Caki2 (cell line): ENCODE results near the gene VPS45. TPM values are rescaled to one million over a fixed set of nuclear protein-coding genes. Genes with fewer than 3 reads are reported as not detected.
"Not testable (repeated sequence)": the region's sequence is repeated elsewhere in the genome, so short reads cannot be mapped to it uniquely, and the experiment has no call there.

Experiments
- DNase-seq: peaks from one replicate; pipeline ENCODE4 v3.0.0-alpha.2; 2015; ENCODE audit warnings: low read depth
- in situ Hi-C: cut with HindIII; loops from 2 replicates; pipeline ENCODE4 v1.10.0; 2016; ENCODE audit warnings: low sequenced_read_pairs, low pct_unique_long_range_greater_than_20kb, mixed read lengths
- total RNA-seq: library from RNA; depleted of rRNA; stranded (reverse); fragments of >200 nt; shearing (Covaris generic); gene quantifications from 2 replicates; pipeline ENCODE4 v1.2.3, GENCODE V29; 2014; ENCODE audit warnings: low replicate concordance; rRNA removed

Gene VPS45
- total RNA-seq, result 12.6 and 15.6 TPM in 2 replicates

- DNase-seq, result peak; percentile 87
- in situ Hi-C loops, result loop anchor here (10.0 to 25.0 kb wide), 2 partner anchors 103 to 120 kb away; no protein-coding TSS in a partner anchor
Measured at GRCh38 chr1:150067184-150068108, at the start of gene VPS45. Gene VPS45, plus strand, starts transcription at chr1:150067776. Its CDS starts 82 bp downstream, at chr1:150067858.

- no peak for DNase-seq
- in situ Hi-C loops, result no loop called here
Measured at GRCh38 chr1:150018165-150018564, 49.4 kb upstream of the VPS45 start.

GRCh38 chr1:150020711-150021110 is 46.9 kb upstream of the VPS45 start:
- no peak for DNase-seq
- in situ Hi-C loops, result no loop called here

- peak; percentile 73 for DNase-seq
- in situ Hi-C loops, result no loop called here
Measured at GRCh38 chr1:150021191-150021694, 46.3 kb upstream of the VPS45 start.

- in situ Hi-C loops, result no loop called here
- DNase-seq, result no peak
Measured at GRCh38 chr1:150022357-150022756, 45.2 kb upstream of the VPS45 start.

GRCh38 chr1:150024156-150024555 is 43.4 kb upstream of the VPS45 start:
- in situ Hi-C loops, result no loop called here
- DNase-seq, result no peak

- in situ Hi-C loops, result no loop called here
- DNase-seq, result no peak
Measured at GRCh38 chr1:150028322-150028721, 39.3 kb upstream of the VPS45 start.

GRCh38 chr1:150034336-150034735 is 33.2 kb upstream of the VPS45 start:
- DNase-seq, result no peak
- in situ Hi-C loops, result no loop called here

GRCh38 chr1:150049926-150050325 is 17.6 kb upstream of the VPS45 start:
- in situ Hi-C loops, result loop anchor here (25.0 kb wide), 1 partner anchor 137 kb away; no protein-coding TSS in a partner anchor
- DNase-seq, result no peak

GRCh38 chr1:150051089-150051373 is 16.5 kb upstream of the VPS45 start:
- DNase-seq, result no peak
- in situ Hi-C loops, result loop anchor here (25.0 kb wide), 1 partner anchor 136 kb away; no protein-coding TSS in a partner anchor

GRCh38 chr1:150051905-150052412 is 15.6 kb upstream of the VPS45 start:
- not testable (repeated sequence) for DNase-seq
- in situ Hi-C loops, result loop anchor here (25.0 kb wide), 1 partner anchor 135 kb away; no protein-coding TSS in a partner anchor

- DNase-seq, result no peak
- in situ Hi-C loops, result loop anchor here (25.0 kb wide), 1 partner anchor 133 kb away; no protein-coding TSS in a partner anchor
Measured at GRCh38 chr1:150053926-150054325, 13.7 kb upstream of the VPS45 start.

GRCh38 chr1:150055507-150055906 is 12.1 kb upstream of the VPS45 start:
- DNase-seq, result not testable (repeated sequence)
- in situ Hi-C loops, result loop anchor here (25.0 kb wide), 1 partner anchor 132 kb away; no protein-coding TSS in a partner anchor

GRCh38 chr1:150056407-150056806 is 11.2 kb upstream of the VPS45 start:
- in situ Hi-C loops, result loop anchor here (25.0 kb wide), 1 partner anchor 131 kb away; no protein-coding TSS in a partner anchor

GRCh38 chr1:150060260-150060659 is 7.3 kb upstream of the VPS45 start:
- in situ Hi-C loops, result loop anchor here (10.0 to 25.0 kb wide), 2 partner anchors 95 to 127 kb away; no protein-coding TSS in a partner anchor
- DNase-seq, result no peak

More at GRCh38 chr1:150056407-150056806, 11.2 kb upstream of the VPS45 start:
- no peak for DNase-seq

- in situ Hi-C loops, result loop anchor here (10.0 to 25.0 kb wide), 2 partner anchors 97 to 126 kb away; no protein-coding TSS in a partner anchor
- peak; percentile 57 for DNase-seq
Measured at GRCh38 chr1:150061632-150062101, 5.9 kb upstream of the VPS45 start.

GRCh38 chr1:150062113-150062512 is 5.5 kb upstream of the VPS45 start:
- in situ Hi-C loops, result loop anchor here (10.0 to 25.0 kb wide), 2 partner anchors 97 to 125 kb away; no protein-coding TSS in a partner anchor
- DNase-seq, result no peak

- no peak for DNase-seq
- in situ Hi-C loops, result loop anchor here (10.0 to 25.0 kb wide), 2 partner anchors 101 to 122 kb away; no protein-coding TSS in a partner anchor
Measured at GRCh38 chr1:150065184-150065871, 2.2 kb upstream of the VPS45 start.
